A673 (cell line): ENCODE data around the gene DMRTC2. TPM values are rescaled to one million over a fixed set of nuclear protein-coding genes. Genes with fewer than 3 reads are reported as not detected.

Experiments used
- BruUV-seq: library from RNA; stranded (reverse); fragments of 400-500 nt; replicated peaks from 2 replicates; lab custom pipeline; 2021; lab: Mats Ljungman, UMichigan
- CTCF ChIA-PET: fragments of 300-600 bp; sonication (Branson Sonifier 250); formaldehyde crosslinking; loops from one replicate; lab custom pipeline; 2022; ENCODE audit warnings: antibody characterized with exemption; lab: Charles Lee
- POLR2A ChIA-PET: fragments of 300-600 bp; sonication (Branson Sonifier 250); formaldehyde crosslinking; loops from one replicate; lab custom pipeline; 2022; ENCODE audit warnings: antibody characterized with exemption; ENCODE audit not compliant: low non-redundant PET; lab: Charles Lee
- DNase-seq: peaks from one replicate; pipeline ENCODE4 v3.0.0-alpha.2; 2015; ENCODE audit warnings: low spot score
- H3K27ac ChIP-seq: fragments of 200-600 bp; sonication (generic); 2 replicates; pipeline ENCODE4 v1.5.1; 2016; ENCODE audit warnings: mixed run types, low read depth, mild to moderate bottlenecking, mixed read lengths, antibody characterized with exemption, low read length; ENCODE audit not compliant: poor library complexity, severe bottlenecking
- H3K27me3 ChIP-seq: fragments of 200-600 bp; sonication (generic); replicated peaks from 2 replicates; pipeline ENCODE4 v1.6.1; 2017; ENCODE audit warnings: mixed run types, low read depth, mild to moderate bottlenecking, mixed read lengths, antibody characterized with exemption, low read length; ENCODE audit not compliant: insufficient read depth, poor library complexity
- H3K36me3 ChIP-seq: fragments of 200-600 bp; sonication (generic); 2 replicates; pipeline ENCODE4 v1.6.1; 2016; ENCODE audit warnings: mixed run types, mild to moderate bottlenecking, mixed read lengths, antibody characterized with exemption, low read length; ENCODE audit not compliant: insufficient read depth, poor library complexity, severe bottlenecking
- H3K4me1 ChIP-seq: fragments of 200-600 bp; sonication (generic); 2 replicates; pipeline ENCODE4 v1.6.1; 2017; ENCODE audit warnings: mixed run types, mild to moderate bottlenecking, mixed read lengths, antibody characterized with exemption, low read length; ENCODE audit not compliant: insufficient read depth, poor library complexity, severe bottlenecking
- H3K4me3 ChIP-seq: fragments of 200-600 bp; sonication (generic); 2 replicates; pipeline ENCODE4 v1.5.1; 2016; ENCODE audit warnings: low read depth, mixed run types, mild to moderate bottlenecking, mixed read lengths, low read length; ENCODE audit not compliant: poor library complexity, severe bottlenecking
- H3K9me3 ChIP-seq: fragments of 200-600 bp; sonication (generic); 2 replicates; pipeline ENCODE4 v1.6.1; 2016; ENCODE audit warnings: mixed run types, low read depth, mild to moderate bottlenecking, mixed read lengths, antibody characterized with exemption, low read length; ENCODE audit not compliant: poor library complexity, severe bottlenecking
- EZH2 ChIP-seq: fragments of 200-600 bp; sonication (generic); IDR thresholded peaks from 2 replicates; pipeline ENCODE4 v1.6.1; 2017; ENCODE audit warnings: borderline replicate concordance, low read depth, mild to moderate bottlenecking, mixed read lengths, antibody characterized with exemption, low read length; ENCODE audit not compliant: poor library complexity, severe bottlenecking
- intact Hi-C: fragments of 100-400 bp; cut with micrococcal nuclease; formaldehyde crosslinking; loops from one replicate; pipeline ENCODE4 v1.10.0; 2022; ENCODE audit not compliant: unreplicated experiment
- total RNA-seq: library from RNA; stranded (reverse); gene quantifications from 2 replicates; pipeline ENCODE4 v1.2.3, GENCODE V29; 2021
- TF ChIP-seq, protein P1 (sequence below): fragments of 300-800, 200-600 bp; sonication (generic); conservative IDR thresholded peaks from 2 replicates; pipeline ENCODE4 v1.5.1; 2017; ENCODE audit warnings: low read depth, mild to moderate bottlenecking, antibody characterized with exemption, low read length, moderate library complexity, mixed read lengths

The DMRTC2 gene
- total RNA-seq, 1 experiment from 2014 or later = not detected

DNA sequence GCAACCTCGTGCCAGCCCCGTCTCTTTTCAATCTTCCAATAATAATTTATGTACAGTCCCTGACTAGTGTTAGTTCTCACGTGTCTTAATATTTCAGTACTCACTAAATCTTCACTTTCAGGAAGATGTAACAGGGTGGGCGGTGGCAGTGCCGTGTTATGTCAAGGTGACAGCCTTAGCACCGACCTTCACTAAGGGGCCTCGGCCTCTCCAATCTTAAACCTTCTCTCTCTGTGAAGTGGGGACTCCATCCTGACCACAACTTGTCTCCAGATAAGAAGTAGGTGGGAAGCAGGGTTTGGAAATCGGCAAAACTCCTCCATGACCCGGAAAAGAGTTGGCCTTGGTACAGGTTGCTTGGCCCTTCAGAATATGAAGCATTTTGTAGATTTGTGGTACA is 17.0 kb downstream of the DMRTC2 start:
- peaks cover 61% of the 10 kb centered on the region for H3K36me3 ChIP-seq
- ChIA-PET POLR2A (no interaction called here), CTCF (no interaction called here)
- BruUV-seq = no TSS peak
- H3K4me1 ChIP-seq = peaks cover 51% of the 10 kb centered on the region
- peak overlapping the region; percentile 87 for H3K4me3 ChIP-seq
- H3K9me3 ChIP-seq = no peaks in the 10 kb centered on the region
- H3K27ac ChIP-seq = peak overlapping the region; percentile 97
- TF ChIP-seq EZH2 = no peak
- TF ChIP-seq, protein P1, sequence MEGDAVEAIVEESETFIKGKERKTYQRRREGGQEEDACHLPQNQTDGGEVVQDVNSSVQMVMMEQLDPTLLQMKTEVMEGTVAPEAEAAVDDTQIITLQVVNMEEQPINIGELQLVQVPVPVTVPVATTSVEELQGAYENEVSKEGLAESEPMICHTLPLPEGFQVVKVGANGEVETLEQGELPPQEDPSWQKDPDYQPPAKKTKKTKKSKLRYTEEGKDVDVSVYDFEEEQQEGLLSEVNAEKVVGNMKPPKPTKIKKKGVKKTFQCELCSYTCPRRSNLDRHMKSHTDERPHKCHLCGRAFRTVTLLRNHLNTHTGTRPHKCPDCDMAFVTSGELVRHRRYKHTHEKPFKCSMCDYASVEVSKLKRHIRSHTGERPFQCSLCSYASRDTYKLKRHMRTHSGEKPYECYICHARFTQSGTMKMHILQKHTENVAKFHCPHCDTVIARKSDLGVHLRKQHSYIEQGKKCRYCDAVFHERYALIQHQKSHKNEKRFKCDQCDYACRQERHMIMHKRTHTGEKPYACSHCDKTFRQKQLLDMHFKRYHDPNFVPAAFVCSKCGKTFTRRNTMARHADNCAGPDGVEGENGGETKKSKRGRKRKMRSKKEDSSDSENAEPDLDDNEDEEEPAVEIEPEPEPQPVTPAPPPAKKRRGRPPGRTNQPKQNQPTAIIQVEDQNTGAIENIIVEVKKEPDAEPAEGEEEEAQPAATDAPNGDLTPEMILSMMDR = no peak
- intact Hi-C loops = no loop called here
- no peaks in the 10 kb centered on the region for H3K27me3 ChIP-seq
- DNase-seq = no peak

DNA sequence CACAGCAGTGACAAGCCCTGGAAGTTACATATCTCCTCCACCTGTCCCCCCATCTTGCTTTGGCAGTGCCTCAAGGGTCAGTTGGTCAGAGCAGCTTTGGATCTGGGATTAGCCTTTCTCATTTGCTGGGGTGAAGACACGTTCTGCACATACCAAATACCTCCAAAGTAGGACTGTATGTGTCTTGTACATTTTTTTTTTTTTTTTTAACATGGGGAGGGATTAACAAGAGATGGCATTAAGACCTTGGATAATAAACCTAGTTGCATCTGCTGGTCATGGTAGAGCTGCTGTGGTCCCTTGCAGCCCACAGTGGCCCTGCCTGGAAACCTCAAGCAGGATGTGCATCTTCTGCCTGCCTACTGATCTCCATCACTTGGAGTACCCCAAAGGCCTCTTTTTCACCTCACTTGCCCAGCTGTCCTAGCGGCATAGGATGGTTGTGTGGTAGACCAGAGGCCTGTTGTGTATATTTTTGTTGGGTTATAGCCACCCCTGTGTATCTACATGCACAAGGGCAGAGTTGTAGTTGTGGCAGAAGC is 17.7 kb downstream of the DMRTC2 start:
- Histone ChIP-seq H3K36me3 (peaks cover 67% of the 10 kb centered on the region), H3K9me3 (no peaks in the 10 kb centered on the region), H3K4me1 (peaks cover 54% of the 10 kb centered on the region), H3K27me3 (no peaks in the 10 kb centered on the region), H3K27ac (peak overlapping the region; percentile 97), H3K4me3 (peak overlapping the region; percentile 87)
- intact Hi-C loops = no loop called here
- no peak for DNase-seq
- POLR2A ChIA-PET = interaction anchor here (0.6 kb wide), 1 partner anchor 436 kb away, joined by 4 read pairs; no protein-coding TSS in a partner anchor
- TF ChIP-seq EZH2 = no peak
- TF ChIP-seq, protein P1 = no peak
- CTCF ChIA-PET = no interaction called here
- BruUV-seq = no TSS peak

DNA sequence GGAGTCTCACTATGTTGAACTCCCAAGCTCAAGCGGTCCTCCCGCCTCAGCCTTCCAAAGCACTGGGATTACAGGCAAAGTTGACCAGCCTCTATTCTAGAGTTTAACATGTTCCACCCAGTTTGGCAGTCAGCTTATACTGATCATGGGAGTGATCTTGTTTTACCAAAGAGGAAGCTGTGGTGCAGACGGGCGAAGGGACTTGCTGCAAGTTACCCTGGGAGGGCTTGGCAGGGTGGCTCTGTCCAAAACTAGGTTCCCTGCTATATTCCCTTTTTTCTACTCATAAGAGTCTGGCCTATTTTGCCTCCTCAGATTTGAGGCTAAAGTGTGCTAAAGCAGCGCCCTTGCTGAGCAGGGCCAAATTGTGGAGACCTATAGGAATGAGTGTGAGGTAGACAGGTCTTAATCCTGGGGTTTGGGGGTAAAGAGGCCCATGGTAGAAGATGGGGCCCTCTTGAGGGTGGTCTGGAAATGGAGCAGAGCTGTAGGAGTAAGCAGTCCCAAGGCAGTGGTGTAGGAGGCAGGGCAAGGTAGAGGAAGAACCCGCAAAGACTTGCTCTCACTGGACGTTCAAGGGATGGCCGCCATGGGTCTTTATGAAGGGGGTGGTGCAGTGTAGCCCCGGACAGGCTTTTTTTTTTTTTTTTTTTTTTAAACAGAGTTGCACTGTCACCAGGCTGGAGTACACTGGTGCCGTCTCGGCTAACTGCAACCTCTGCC is 18.5 kb downstream of the DMRTC2 start:
- H3K9me3 ChIP-seq = no peaks in the 10 kb centered on the region
- POLR2A ChIA-PET = interaction anchor here (0.7 kb wide), 1 partner anchor 160 kb away, joined by 3 read pairs; no protein-coding TSS in a partner anchor
- H3K36me3 ChIP-seq = peaks cover 76% of the 10 kb centered on the region
- TF ChIP-seq, protein P1 = no peak
- no peak for TF ChIP-seq EZH2
- DNase-seq = no peak
- H3K27me3 ChIP-seq = no peaks in the 10 kb centered on the region
- H3K4me3 ChIP-seq = peak overlapping the region; percentile 87
- H3K4me1 ChIP-seq = peaks cover 62% of the 10 kb centered on the region
- H3K27ac ChIP-seq = peak overlapping the region; percentile 97
- CTCF ChIA-PET = no interaction called here
- intact Hi-C loops = no loop called here
- no TSS peak for BruUV-seq
